ENCODE data around the gene GNAS.

DNA sequence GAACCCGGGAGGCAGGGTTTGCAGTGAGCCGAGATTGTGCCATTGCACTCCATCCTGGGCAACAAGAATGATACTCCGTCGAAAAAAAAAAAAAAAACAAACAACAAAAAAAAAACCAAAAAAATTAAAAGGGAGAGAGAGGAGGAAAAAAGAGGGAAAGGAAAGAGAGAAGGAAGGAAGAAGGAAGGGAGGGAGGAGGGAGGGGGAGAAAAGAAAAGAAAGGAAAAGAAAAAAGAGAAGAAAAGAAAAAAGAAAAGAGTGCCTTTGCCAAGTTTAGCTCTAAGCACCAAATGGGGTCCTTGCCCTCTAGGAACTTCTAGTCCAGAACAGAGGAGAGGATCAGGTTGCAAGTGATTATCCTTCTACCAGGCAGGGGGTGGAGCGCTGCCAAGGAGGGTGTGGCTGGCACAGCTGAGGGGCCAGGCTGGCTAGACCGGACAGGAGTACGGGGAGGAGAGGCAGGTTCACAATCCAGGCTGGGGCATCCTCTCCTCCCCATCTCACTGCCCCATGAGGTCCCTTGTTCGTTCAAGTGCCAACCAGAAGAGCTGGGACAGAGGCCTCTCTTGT, 19.1 kb downstream of the GNAS start:
- no peak for TF ChIP-seq YY1 (IDR thresholded peaks at IDR 0.05; ENCODE audit: insufficient read depth, insufficient read length)
- no peak for TF ChIP-seq ZNF274 (IDR thresholded peaks at IDR 0.05; ENCODE audit: low read depth, low read length)

Data from NT2/D1 (cell line).